GM12878 (cell line): ENCODE results near the gene MCAT. TPM values are rescaled to one million over a fixed set of nuclear protein-coding genes. Genes with fewer than 3 reads are reported as not detected.

Source experiments
- ATAC-seq: fragments of 200-7000 bp; cut with Tn5 transposase; 3 replicates; pipeline ENCODE4 v1.9.1; 2020; ENCODE audit warnings: mild to moderate bottlenecking, moderate library complexity
- BruUV-seq: library from RNA; stranded (reverse); fragments of 400-500 nt; replicated peaks from 2 replicates; lab custom pipeline; 2021; lab: Mats Ljungman, UMichigan
- CTCF ChIA-PET: fragments of 300-600 bp; sonication (Branson Sonifier 250); formaldehyde crosslinking; extraction: SDS; loops from one replicate; lab custom pipeline; 2021; ENCODE audit warnings: inconsistent platforms; lab: Yijun Ruan, JAX
- POLR2A ChIA-PET: fragments of 350-600 bp; formaldehyde crosslinking; extraction: SDS; loops from one replicate; lab custom pipeline; 2021; ENCODE audit warnings: inconsistent platforms; lab: Charles Lee
- RAD21 ChIA-PET: fragments of 300-600 bp; sonication (Branson Sonifier 250); formaldehyde crosslinking; loops from one replicate; lab custom pipeline; 2023; ENCODE audit warnings: antibody characterized with exemption; ENCODE audit not compliant: unreplicated experiment; lab: Charles Lee
- SMC1A ChIA-PET: fragments of 300-600 bp; sonication (Branson Sonifier 250); formaldehyde crosslinking; loops from one replicate; lab custom pipeline; 2023; ENCODE audit not compliant: unreplicated experiment, uncharacterized antibody; lab: Charles Lee
- DNase-seq: peaks from one replicate; pipeline ENCODE4 v3.0.0-alpha.2; 2011; ENCODE audit warnings: low read depth, low spot score
- FAIRE-seq: peaks from 3 replicates; lab custom pipeline; 2011; peaks lifted over from hg19 to GRCh38; lab: Jason Lieb, UNC
- H2AFZ ChIP-seq: 2 replicates; pipeline ENCODE4 v1.6.0; 2011; ENCODE audit warnings: low read depth, low read length, control low read depth; ENCODE audit not compliant: control insufficient read depth
- H3K27ac ChIP-seq: 2 replicates; pipeline ENCODE4 v1.5.1; 2011; ENCODE audit warnings: control low read depth; ENCODE audit not compliant: control insufficient read depth, insufficient read depth
- H3K27me3 ChIP-seq, 2 experiments: replicated peaks in 1 of 2; 2 replicates each; pipeline versions ENCODE4 v1.6.0 to v1.6.1; 2011; ENCODE audit warnings: low read length in 1 of 2; ENCODE audit not compliant: control insufficient read depth in 2 of 2, insufficient read depth in 2 of 2
- H3K36me3 ChIP-seq, 2 experiments: 2 replicates each; pipeline ENCODE4 v1.5.1; 2011; ENCODE audit warnings: low read length in 1 of 2; ENCODE audit not compliant: control insufficient read depth in 2 of 2, insufficient read depth in 2 of 2
- H3K4me1 ChIP-seq: 2 replicates; pipeline ENCODE4 v1.6.1; 2011; ENCODE audit warnings: mild to moderate bottlenecking, low read length, moderate library complexity, mixed read lengths; ENCODE audit not compliant: control insufficient read depth, insufficient read depth
- H3K4me2 ChIP-seq: 2 replicates; pipeline ENCODE4 v1.6.0; 2011; ENCODE audit warnings: control low read depth; ENCODE audit not compliant: control insufficient read depth, insufficient read depth
- H3K4me3 ChIP-seq: fragments of 200-600 bp; sonication (generic); 2 replicates; pipeline ENCODE4 v1.5.1; 2016
- H3K79me2 ChIP-seq: 2 replicates; pipeline ENCODE4 v1.6.0; 2011; ENCODE audit warnings: low read length; ENCODE audit not compliant: control insufficient read depth, insufficient read depth
- H3K9ac ChIP-seq: 2 replicates; pipeline ENCODE4 v1.8.0; 2011; ENCODE audit warnings: low read length, control low read depth, mixed read lengths; ENCODE audit not compliant: control insufficient read depth, insufficient read depth
- H3K9me3 ChIP-seq: replicated peaks from 3 replicates; pipeline ENCODE4 v1.5.1; 2011; ENCODE audit warnings: mild to moderate bottlenecking, low read length; ENCODE audit not compliant: control insufficient read depth, insufficient read depth
- H4K20me1 ChIP-seq: 2 replicates; pipeline ENCODE4 v1.6.0; 2011; ENCODE audit not compliant: control insufficient read depth, insufficient read depth
- GATAD2B ChIP-seq: fragments of 450-650 bp; conservative IDR thresholded peaks from 2 replicates; pipeline ENCODE4 v1.6.1; 2017; ENCODE audit warnings: low read depth, mild to moderate bottlenecking, moderate library complexity
- IKZF2 ChIP-seq, 2 experiments: fragments of 450-650 bp; IDR thresholded peaks; 2 replicates each; pipeline ENCODE4 v1.6.1; 2017; ENCODE audit warnings: mild to moderate bottlenecking in 2 of 2, moderate library complexity in 2 of 2
- NR2F1 ChIP-seq: fragments of 450-650 bp; conservative IDR thresholded peaks from 2 replicates; pipeline ENCODE4 v1.6.1; 2017; ENCODE audit warnings: mild to moderate bottlenecking
- SIN3A ChIP-seq: IDR thresholded peaks from 2 replicates; pipeline ENCODE4 v1.6.1; 2012; ENCODE audit warnings: low read depth, low read length, improper control_type of control experiment
- SRF ChIP-seq, 2 experiments: IDR thresholded peaks; 2 replicates each; pipeline ENCODE4 v1.6.1; 2011; ENCODE audit warnings: low read depth in 2 of 2, low read length in 2 of 2, mild to moderate bottlenecking in 1 of 2, moderate library complexity in 1 of 2
- TARDBP ChIP-seq: IDR thresholded peaks from 2 replicates; pipeline ENCODE4 v1.6.1; 2016; ENCODE audit warnings: borderline replicate concordance
- USF2 ChIP-seq: IDR thresholded peaks from 2 replicates; pipeline ENCODE4 v1.6.1; 2011; ENCODE audit warnings: low read depth, low read length, improper control_type of control experiment, borderline replicate concordance
- YBX1 ChIP-seq: fragments of 450-650 bp; IDR thresholded peaks from 2 replicates; pipeline ENCODE4 v1.6.1; 2016; ENCODE audit warnings: antibody characterized with exemption
- WGBS: methylation state at CpG from one replicate; pipeline ENCODE4 v1.1.6; 2016; ENCODE audit warnings: low lambda C conversion rate; ENCODE audit not compliant: insufficient replicate concordance, insufficient coverage; ENCODE audit errors: missing lambda C conversion rate; 5-methylcytosine and 5-hydroxymethylcytosine counted together
- in situ Hi-C: fragments of 300-500 bp; cut with MboI; formaldehyde crosslinking; loops from 9 replicates; pipeline ENCODE4 v1.14.3; 2018; ENCODE audit warnings: mixed read lengths
- intact Hi-C: fragments of 100-400 bp; cut with micrococcal nuclease; formaldehyde crosslinking; loops from one replicate; pipeline ENCODE4 v1.14.2; 2022; ENCODE audit not compliant: unreplicated experiment
- polyA plus RNA-seq, 11 experiments: library from polyadenylated mRNA; depleted of rRNA in 4 of 11; unstranded in 6 of 11; stranded (reverse) in 5 of 11; fragments of >200 nt; fragmentation: Nextera tagmentation in 4 of 11; fragmentation: Illumina TruSeq in 1 of 11; extraction: Ambion mirVana in 4 of 11; extraction: Trizol in 1 of 11; gene quantifications; 1 replicate in 1 of 11; 2 replicates in 10 of 11; pipeline versions ENCODE4 v1.2.1 to v1.2.3, GENCODE V29; 2011 to 2016; ENCODE audit warnings: inconsistent platforms in 2 of 11, missing spikeins in 2 of 11, low read depth in 1 of 11
- total RNA-seq, 4 experiments: library from RNA; depleted of rRNA in 3 of 4; stranded (reverse); fragments of >200 nt in 3 of 4; fragmentation: Illumina TruSeq in 1 of 4; extraction: Trizol in 1 of 4; gene quantifications; 2 replicates each; pipeline versions ENCODE4 v1.2.1 to v1.2.3, GENCODE V29; 2013 to 2021

Gene MCAT
- total and polyA plus RNA-seq, 10 of the 15 experiments (the other 5 are each of a cell fraction or from before 2014, with no cell fraction given): 3.6 to 29.1 (median 19.3) TPM

DNA sequence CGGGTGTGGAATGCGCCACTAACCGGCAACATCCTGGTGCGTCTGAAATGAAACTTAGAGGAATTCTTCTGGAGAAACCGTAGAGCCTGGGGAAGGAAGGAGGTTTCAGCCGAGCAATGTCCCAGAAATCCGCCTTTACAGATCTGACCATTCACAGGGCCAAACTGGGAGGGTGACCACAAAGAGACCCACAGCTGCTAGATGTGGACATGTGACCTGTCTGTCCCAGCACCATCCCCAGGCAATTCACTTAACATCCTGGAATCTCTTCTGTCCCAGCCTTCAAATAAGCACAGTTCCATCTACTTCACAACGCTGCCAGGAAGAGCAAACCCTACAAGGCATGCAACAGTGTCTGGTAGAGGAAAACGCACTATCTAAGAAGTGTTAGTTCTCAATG is 9.8 kb downstream of the MCAT start:
- no peaks in the 10 kb centered on the region for H3K79me2 ChIP-seq
- in situ Hi-C loops: no loop called here
- WGBS: 87% methylated on average over 9 of the region's 9 CpGs
- no peak overlapping the region for H3K4me2 ChIP-seq
- peaks cover 15% of the 10 kb centered on the region for H3K4me1 ChIP-seq
- H3K4me3 ChIP-seq: no peak overlapping the region
- TF ChIP-seq NR2F1 (no peak), IKZF2 (IDR thresholded peaks at IDR 0.05) (no peak), USF2 (no peak), YBX1 (no peak), SRF (IDR thresholded peaks at IDR 0.05; ENCODE audit: low read depth in 2 of 2, low read length in 2 of 2) (no peak), TARDBP (no peak), GATAD2B (no peak), SIN3A (no peak)
- ChIA-PET CTCF (no interaction called here), POLR2A (no interaction called here), SMC1A (no interaction called here), RAD21 (no interaction called here)
- no peak overlapping the region for H3K9ac ChIP-seq
- DNase-seq: no peak
- no peaks in the 10 kb centered on the region for H3K27me3 ChIP-seq
- no peak overlapping the region for H3K27ac ChIP-seq
- no peaks in the 10 kb centered on the region for H4K20me1 ChIP-seq
- ATAC-seq: no peak
- H3K9me3 ChIP-seq: no peaks in the 10 kb centered on the region
- FAIRE-seq: no peak
- no peak overlapping the region for H2AFZ ChIP-seq
- intact Hi-C loops: no loop called here
- H3K36me3 ChIP-seq: peaks cover 6 to 25% of the 10 kb centered on the region in 2 experiments
- BruUV-seq: no TSS peak
